HL-60/S4 treated with retinoic acid at 250 ng/mL for 4 days and 3 days (cell line): ENCODE measurements around the gene TRMT1.
"Not testable (repeated sequence)": the region's sequence is repeated elsewhere in the genome, so short reads cannot be mapped to it uniquely, and the experiment has no call there.

Source experiments
- in situ Hi-C: fragments of 300-500 bp; cut with MboI; formaldehyde crosslinking; loops from 2 replicates; pipeline ENCODE4 v1.7.0; 2022; ENCODE audit warnings: low sequenced_read_pairs

The TRMT1 gene

GRCh38 chr19:13116282-13117175, at the start of gene TRMT1:
Gene TRMT1 (minus strand): TSS chr19:13116740. CDS start chr19:13116399, 341 bp downstream.
- in situ Hi-C loops, result no loop called here

DNA sequence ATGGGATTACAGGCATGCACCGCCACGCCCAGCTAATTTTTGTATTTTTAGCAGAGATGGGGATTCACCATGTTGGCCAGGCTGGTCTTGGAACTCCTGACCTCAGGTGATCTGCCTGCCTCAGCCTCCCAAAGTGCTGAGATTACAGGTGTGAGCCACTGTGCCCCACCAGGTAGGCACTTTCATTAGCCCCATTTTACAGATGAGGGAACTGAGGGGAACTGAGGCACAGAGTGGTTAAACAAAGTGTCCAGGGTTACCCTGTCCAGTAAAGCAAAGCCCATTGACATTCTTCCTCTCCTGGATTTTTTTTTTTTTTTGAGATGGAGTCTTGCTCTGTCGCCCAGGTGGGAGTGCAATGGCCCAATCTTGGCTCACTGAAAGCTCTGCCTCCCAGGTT, 49.6 kb upstream of the TRMT1 start:
- in situ Hi-C loops, result not testable (repeated sequence)

DNA sequence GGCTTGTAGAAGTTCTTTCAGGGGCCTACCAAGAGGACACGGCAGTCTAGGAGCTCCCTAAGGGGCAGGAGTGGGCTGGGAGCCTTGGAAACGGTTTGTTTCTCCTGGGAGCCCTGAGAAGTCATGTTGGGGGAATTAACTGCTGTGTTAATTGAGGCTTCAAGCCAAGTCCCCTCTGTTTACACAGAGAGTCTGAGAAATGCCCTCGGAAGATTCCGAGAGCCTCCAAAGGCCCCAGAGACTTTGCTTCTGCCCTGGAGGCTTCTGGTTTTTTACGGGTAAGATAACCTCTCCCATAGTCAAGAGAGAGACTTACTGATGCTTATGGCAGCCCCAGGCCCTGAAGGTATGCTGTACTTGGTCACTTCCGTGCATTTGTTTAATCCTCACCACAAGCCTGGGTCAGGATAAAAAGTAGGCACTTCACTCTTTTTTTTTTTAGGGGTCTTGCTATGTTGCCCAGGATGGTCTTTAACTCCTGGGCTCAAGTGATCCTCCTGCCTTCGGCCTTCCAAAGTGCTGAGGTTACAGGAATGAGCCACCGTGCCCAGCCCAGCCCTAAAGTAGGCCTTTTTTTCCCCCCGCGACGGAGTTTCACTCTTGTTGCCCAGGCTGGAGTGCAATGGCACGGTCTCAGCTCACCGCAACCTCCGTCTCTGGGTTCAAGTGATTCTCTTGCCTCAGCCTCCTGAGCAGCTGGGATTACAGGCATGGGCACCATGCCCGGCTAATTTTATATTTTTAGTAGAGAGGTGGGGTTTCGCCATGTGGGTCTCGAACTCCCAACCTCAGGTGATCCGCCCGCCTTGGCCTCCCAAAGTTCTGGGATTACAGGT, 48.8 kb upstream of the TRMT1 start:
- in situ Hi-C loops, result no loop called here

- in situ Hi-C loops, result no loop called here
Measured at GRCh38 chr19:13164343-13165161, 48.0 kb upstream of the TRMT1 start.

DNA sequence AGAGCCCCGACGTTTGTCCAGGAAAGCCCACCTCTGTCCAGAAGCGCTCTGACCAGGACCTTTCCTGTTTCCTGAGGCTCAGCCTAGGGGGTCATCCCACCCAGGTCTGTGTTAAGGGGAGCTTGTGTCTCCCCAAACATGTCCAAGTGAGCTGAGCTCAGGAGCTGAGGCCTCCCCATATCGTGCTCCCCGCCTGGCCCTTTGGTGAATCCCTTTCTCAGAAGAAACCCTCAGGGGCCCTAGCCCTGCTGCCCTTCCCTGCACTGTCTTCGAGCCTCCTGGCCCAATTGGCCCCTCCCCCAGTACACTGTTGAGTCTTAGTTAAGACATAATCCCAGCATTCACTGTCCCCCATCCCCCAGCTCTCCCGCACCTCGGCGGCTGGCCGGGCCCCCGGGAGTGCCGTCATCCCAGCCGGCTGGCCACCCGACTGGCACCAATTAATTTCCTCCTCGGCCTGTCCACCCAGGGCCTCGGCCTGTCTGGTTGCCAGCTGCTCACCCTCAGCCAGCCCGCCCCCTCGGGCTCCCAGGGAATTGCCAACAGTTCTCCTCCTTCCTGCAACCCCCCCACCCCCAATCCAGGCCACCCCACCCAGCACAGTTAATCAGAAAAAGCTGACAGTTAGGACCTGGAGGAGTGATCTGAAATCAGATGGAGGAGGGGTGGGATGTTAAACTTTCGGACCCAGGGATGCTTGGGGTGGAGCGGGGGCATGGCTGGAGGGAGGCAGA, 47.2 kb upstream of the TRMT1 start:
- in situ Hi-C loops, result no loop called here

DNA sequence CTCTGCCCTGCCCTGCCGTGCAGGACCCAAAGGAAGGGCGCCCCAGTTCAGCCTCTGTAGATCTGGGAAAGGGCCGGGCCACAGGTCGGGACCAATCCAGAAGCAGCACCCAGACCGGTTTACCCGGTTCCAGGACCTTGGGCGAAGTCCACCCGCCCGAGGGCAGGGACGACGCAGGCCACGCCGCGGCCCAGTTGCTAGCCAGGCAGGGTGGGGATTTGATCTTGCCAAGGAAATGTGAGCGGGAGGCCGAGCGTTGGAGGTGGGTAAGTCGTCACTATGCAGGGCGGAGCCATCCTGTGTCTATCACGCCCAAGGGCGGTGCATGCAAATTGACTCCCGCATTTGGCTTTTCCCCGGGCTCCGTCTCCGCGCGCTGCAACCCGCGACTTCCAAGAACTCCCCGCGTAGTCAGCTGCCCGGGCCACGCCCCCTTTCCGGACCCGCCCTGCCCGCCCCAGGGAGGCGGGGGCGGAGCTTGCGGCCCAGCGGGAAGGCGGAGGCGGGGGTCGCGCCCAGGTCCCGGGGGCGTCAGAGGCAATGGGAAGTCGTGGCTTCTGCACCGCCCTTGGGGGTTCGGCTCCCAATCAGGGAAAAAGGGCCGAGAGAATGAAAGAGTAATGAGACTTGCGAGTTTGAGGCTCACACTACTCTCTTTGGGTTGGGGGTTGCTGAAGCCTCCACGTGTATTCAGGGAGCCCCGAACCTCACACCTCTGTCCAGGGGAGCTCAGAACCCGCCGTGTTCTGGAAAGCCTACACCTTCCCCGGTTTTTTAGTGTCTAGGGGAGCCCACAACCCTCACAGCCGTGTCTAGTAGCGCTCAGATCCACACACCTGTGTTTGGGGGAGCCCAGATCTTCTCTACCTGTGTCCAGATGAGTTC, 46.4 kb upstream of the TRMT1 start:
- in situ Hi-C loops, result no loop called here

GRCh38 chr19:13160557-13160956, 44.0 kb upstream of the TRMT1 start:
- in situ Hi-C loops, result no loop called here

DNA sequence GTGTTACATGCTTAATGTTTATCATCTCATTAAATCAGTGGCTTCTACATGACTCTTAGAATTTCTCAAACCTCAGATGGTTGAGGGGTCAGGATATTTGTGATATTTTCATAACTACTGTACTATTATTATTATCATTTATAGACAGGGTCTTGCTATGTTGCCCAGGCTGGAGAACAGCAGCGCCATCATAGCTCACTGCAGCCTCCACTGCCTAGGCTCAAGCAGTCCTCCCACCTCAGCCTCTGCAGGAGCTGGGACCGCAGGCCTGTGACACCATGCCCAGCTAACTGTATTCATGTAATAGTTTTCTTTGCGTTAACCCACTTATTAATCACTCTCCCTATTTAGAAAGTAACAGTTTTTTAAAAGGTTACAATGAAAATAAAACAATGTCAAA, 43.2 kb upstream of the TRMT1 start:
- in situ Hi-C loops, result no loop called here

- in situ Hi-C loops, result no loop called here
Measured at GRCh38 chr19:13155472-13156359, 39.2 kb upstream of the TRMT1 start.

DNA sequence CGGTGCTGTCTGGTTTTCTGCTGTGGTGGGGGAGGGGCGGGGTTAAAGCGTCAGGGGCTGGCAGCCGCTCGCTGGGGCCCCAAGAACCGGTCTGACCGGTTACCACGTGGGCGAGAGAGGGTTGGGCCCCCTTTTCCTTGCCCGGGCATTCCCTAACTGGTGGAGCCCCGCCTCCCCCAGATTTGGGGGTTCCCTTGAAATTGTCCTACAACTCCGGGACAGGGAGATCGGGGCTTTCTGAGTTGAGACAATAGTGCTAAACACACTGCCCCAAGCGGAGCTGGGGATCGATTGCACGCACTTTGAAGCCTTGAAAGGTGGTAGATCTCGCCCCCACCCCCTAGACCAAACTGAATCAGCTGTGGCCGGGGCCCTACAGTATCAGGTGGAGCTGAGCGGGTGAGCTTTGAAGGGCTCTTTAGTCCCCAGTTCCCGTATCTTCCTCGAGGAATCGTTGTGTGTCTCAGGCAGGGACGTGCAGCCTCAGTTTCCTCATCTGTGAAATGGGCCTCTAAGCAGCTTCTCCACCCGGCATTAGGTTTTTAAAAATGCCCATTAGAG, 38.5 kb upstream of the TRMT1 start:
- in situ Hi-C loops, result no loop called here

DNA sequence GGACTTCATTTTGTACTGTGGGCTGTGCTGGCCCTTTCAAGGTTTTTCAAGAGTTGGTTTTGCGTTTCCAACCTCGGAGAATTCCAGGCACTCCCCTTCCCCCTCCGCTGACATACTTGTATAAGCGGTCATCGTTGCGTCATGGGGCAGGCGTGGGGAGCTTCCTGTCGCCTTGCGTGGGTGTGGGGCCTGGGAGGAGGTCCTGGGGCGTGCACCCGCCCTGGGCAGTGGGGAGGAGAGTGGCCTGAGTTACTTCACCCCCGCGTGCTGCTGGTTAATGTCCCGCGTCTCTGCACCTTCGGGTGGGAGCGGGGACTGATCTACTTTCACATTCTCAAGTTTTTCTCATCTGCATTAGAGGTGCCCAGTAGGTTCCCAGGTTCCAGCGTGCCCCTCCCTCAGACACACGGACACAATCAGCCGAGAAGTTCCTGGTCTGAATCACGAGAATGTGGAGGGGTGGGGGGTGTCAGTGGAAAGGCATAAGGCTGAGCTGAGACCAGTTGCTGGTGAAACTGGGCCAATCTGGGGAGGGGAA, 37.8 kb upstream of the TRMT1 start:
- in situ Hi-C loops, result no loop called here

DNA sequence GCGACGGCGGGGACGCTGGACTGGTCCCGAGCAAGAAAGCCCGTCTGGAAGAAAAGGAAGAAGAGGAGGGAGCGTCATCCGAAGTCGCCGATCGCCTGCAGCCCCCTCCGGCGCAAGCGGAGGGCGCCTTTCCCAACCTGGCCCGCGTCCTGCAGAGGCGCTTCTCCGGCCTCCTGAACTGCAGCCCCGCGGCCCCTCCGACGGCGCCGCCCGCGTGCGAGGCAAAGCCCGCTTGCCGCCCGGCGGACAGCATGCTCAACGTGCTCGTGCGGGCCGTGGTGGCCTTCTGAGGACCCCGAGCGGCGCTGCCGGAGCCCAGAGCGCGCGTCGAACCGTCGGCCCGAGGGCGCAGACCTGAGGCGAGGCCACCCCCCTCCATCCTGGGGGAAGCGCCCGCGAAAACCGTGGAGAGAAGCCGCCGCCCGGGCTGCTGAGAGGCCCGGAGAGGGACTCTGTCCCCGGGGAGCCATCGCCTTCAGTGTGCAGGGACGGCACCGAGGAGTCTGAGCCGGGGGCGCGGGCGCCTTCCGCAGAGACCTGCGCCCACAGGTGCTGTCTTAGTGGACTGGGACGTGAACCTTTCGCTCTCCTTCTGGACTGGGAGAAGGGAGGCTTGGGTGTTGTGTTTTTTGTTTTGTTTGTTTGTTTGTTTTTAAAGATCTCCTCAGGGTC, 37.2 kb upstream of the TRMT1 start:
- in situ Hi-C loops, result no loop called here

- in situ Hi-C loops, result no loop called here
Measured at GRCh38 chr19:13152974-13153568, 36.5 kb upstream of the TRMT1 start.

DNA sequence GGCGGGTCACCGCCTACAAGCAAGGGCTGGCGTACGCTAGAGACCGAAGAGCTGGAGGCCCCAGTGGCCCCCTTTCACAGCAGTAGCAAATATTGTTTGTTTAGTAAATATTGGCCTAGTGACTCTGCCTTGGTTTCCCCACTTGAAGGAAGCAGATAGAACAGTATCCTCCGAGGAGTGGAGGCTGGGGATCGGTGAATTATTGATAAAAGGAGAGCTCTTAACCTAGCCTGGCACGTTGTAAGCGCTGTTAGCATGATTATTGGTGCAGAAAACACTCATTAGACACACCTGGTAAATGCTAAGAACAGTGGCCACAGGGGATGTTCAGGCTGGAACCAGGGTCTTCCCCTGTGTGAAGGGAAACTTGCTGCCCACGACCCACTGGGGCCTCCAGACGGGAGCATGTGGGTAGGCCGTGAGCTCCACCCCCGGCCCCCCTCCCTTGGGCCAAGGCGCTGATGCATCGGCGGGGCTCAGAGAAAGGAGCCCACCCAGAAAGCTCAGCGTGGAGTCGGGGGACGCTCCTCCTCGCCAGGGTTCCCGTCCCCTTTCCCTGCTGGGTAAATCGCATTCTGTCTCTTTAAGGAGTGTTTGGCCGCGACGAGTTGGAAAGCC, 35.9 kb upstream of the TRMT1 start:
- in situ Hi-C loops, result no loop called here

GRCh38 chr19:13151605-13152355, 35.2 kb upstream of the TRMT1 start:
- in situ Hi-C loops, result no loop called here
